Rectal smooth muscle tissue (tissue), 1 donor: ENCODE measurements around the gene ETV1.
"Not testable (repeated sequence)": the region's sequence is repeated elsewhere in the genome, so short reads cannot be mapped to it uniquely, and the experiment has no call there.

Experiments
- H3K27ac ChIP-seq: one replicate; pipeline ENCODE4 v1.7.0; 2013; ENCODE audit warnings: low read depth, low read length, inconsistent platforms
- H3K27me3 ChIP-seq: one replicate; pipeline ENCODE4 v1.7.0; 2013; ENCODE audit warnings: low read length; ENCODE audit not compliant: control insufficient read depth, insufficient read depth
- H3K36me3 ChIP-seq: one replicate; pipeline ENCODE4 v1.7.0; 2013; ENCODE audit warnings: low read length; ENCODE audit not compliant: control insufficient read depth, insufficient read depth
- H3K4me1 ChIP-seq: one replicate; pipeline ENCODE4 v1.7.0; 2013; ENCODE audit warnings: low read length; ENCODE audit not compliant: control insufficient read depth, insufficient read depth
- H3K4me3 ChIP-seq: one replicate; pipeline ENCODE4 v1.7.0; 2013; ENCODE audit warnings: low read length
- H3K9ac ChIP-seq: one replicate; pipeline ENCODE4 v1.7.0; 2013; ENCODE audit warnings: low read length

Gene ETV1

GRCh38 chr7:13948019-13948801 is 41.3 kb downstream of the ETV1 start:
- H3K27ac ChIP-seq, result no peak overlapping the region
- no peaks in the 10 kb centered on the region for H3K36me3 ChIP-seq
- H3K4me1 ChIP-seq, result no peaks in the 10 kb centered on the region
- no peak overlapping the region for H3K9ac ChIP-seq
- H3K27me3 ChIP-seq, result no peaks in the 10 kb centered on the region
- H3K4me3 ChIP-seq, result no peak overlapping the region

GRCh38 chr7:13947535-13947934 is 41.9 kb downstream of the ETV1 start:
- no peak overlapping the region for H3K9ac ChIP-seq
- H3K36me3 ChIP-seq, result no peaks in the 10 kb centered on the region
- H3K27me3 ChIP-seq, result no peaks in the 10 kb centered on the region
- H3K27ac ChIP-seq, result no peak overlapping the region
- H3K4me1 ChIP-seq, result no peaks in the 10 kb centered on the region
- H3K4me3 ChIP-seq, result no peak overlapping the region

GRCh38 chr7:13946181-13946580 is 43.3 kb downstream of the ETV1 start:
- no peak overlapping the region for H3K27ac ChIP-seq
- H3K9ac ChIP-seq, result no peak overlapping the region
- H3K27me3 ChIP-seq, result no peaks in the 10 kb centered on the region
- H3K4me1 ChIP-seq, result no peaks in the 10 kb centered on the region
- H3K36me3 ChIP-seq, result no peaks in the 10 kb centered on the region
- H3K4me3 ChIP-seq, result no peak overlapping the region

DNA sequence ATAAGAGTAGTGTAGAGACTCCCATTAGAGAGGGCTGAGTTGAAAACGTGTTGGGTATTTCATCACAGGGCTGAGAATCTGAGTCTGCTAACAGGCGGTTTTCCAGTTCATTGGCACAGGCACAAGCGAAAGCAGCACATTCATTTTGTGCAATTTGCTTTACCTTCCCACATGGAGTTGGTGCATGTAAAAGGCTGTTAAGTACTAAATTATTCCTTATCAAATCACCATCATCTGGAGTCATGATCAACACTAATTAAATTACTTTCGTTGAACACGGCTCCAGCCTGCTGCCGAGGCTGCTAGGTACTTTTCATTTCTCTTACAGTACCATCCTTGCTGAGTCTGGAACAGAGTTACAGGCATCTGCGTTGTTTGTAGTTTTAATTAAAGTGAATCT is 43.8 kb downstream of the ETV1 start:
- H3K27ac ChIP-seq, result no peak overlapping the region
- H3K27me3 ChIP-seq, result no peaks in the 10 kb centered on the region
- H3K4me1 ChIP-seq, result no peaks in the 10 kb centered on the region
- no peak overlapping the region for H3K4me3 ChIP-seq
- H3K9ac ChIP-seq, result no peak overlapping the region
- no peaks in the 10 kb centered on the region for H3K36me3 ChIP-seq

DNA sequence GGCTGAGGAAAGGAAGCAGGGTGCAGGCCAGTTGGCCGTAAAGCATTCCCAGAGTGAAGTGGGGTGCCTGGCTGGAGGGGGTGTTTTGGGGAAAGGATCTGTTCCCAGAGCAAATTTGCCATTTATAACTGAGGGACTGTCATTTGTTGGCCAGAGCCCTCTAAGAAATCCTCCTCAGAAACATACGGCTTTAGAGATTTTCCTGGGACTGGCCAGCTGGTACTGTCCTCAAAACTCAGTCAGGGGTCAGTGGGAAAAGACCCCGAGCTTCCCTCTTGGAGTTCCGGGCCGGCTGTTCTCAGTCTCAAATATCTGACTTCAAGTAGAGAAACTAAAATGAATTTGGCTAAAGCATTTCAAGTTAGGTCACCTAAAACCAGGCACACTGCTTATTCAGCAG is 55.9 kb downstream of the ETV1 start:
- H3K4me1 ChIP-seq, result no peaks in the 10 kb centered on the region
- no peaks in the 10 kb centered on the region for H3K36me3 ChIP-seq
- H3K4me3 ChIP-seq, result no peak overlapping the region
- no peak overlapping the region for H3K9ac ChIP-seq
- H3K27me3 ChIP-seq, result no peaks in the 10 kb centered on the region
- H3K27ac ChIP-seq, result no peak overlapping the region

GRCh38 chr7:13933091-13933490 is 56.4 kb downstream of the ETV1 start:
- Histone ChIP-seq H3K9ac (no peak overlapping the region), H3K4me1 (no peaks in the 10 kb centered on the region), H3K4me3 (no peak overlapping the region), H3K36me3 (no peaks in the 10 kb centered on the region), H3K27ac (no peak overlapping the region), H3K27me3 (no peaks in the 10 kb centered on the region)

DNA sequence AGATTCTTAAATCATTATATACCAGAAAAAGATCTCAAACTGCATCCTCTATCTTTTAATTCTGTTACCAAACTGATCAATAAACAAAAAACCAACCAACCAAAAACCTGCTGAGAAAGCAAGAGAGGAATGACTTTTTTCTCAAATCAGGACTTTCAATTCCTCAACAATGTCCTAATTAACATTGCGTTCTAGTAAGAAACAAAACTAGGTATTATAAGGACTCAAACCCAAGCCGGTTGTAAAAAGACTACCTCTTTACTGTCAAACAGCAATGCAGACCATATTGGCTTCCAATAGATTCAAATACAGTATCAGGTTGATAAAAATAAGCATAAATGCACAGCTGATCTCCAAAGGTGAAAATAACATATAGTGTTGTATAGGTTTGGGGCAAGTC is 57.3 kb downstream of the ETV1 start:
- H3K4me3 ChIP-seq, result no peak overlapping the region
- H3K27ac ChIP-seq, result no peak overlapping the region
- no peaks in the 10 kb centered on the region for H3K4me1 ChIP-seq
- no peaks in the 10 kb centered on the region for H3K27me3 ChIP-seq
- H3K9ac ChIP-seq, result no peak overlapping the region
- H3K36me3 ChIP-seq, result no peaks in the 10 kb centered on the region

DNA sequence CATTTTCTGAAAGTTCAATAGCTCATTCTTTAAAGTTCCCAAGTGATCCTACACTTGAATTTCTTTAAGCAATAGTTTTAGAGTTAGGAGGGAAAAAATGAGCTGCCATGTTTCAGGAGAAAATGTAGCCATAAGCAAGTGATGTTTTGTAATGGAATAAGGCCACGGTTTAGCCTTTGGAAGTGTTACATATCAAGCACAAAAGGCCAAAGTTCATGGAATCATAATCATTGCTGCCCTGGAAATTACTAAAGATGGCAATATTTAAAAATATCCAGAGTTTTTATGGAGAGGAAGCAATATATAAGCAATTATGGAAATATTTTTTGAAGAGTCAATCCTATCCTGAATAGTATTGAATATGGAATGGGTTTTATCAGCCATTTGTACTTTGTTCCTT is 68.4 kb downstream of the ETV1 start:
- H3K36me3 ChIP-seq, result no peaks in the 10 kb centered on the region
- H3K27me3 ChIP-seq, result no peaks in the 10 kb centered on the region
- H3K27ac ChIP-seq, result no peak overlapping the region
- no peaks in the 10 kb centered on the region for H3K4me1 ChIP-seq
- no peak overlapping the region for H3K9ac ChIP-seq
- no peak overlapping the region for H3K4me3 ChIP-seq

GRCh38 chr7:13920053-13920697 is 69.3 kb downstream of the ETV1 start:
- no peak overlapping the region for H3K4me3 ChIP-seq
- no peak overlapping the region for H3K27ac ChIP-seq
- no peaks in the 10 kb centered on the region for H3K36me3 ChIP-seq
- no peaks in the 10 kb centered on the region for H3K27me3 ChIP-seq
- H3K4me1 ChIP-seq, result no peaks in the 10 kb centered on the region
- H3K9ac ChIP-seq, result no peak overlapping the region

DNA sequence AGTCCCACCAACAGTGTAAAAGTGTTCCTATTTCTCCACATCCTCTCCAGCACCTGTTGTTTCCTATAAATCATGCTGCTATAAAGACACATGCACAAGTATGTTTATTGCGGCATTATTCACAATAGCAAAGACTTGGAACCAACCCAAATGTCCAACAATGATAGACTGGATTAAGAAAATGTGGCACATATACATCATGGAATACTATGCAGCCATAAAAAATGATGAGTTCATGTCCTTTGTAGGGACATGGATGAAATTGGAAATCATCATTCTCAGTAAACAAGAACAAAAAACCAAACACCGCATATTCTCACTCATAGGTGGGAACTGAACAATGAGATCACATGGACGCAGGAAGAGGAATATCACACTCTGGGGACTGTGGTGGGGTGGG is 71.1 kb downstream of the ETV1 start:
- not testable (repeated sequence) for H3K4me3 ChIP-seq, H3K4me1 ChIP-seq, H3K36me3 ChIP-seq, H3K27ac ChIP-seq, H3K9ac ChIP-seq, H3K27me3 ChIP-seq

DNA sequence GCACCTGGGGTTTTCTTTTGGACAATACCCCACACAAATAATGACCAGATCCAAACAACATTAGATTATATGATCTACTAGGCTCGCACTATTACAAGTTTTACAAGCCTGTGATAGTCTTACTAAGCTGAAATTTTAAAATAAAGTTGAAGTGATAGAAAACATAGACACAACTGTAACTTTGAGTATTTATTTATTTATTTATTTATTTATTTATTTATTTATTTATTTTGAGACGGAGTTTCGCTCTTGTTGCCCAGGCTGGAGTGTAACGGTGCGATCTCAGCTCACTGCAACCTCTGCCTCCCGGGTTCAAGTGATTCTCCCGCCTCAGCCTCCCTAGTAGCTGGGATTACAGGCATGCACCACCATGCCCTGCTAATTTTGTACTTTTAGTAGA is 72.4 kb downstream of the ETV1 start:
- not testable (repeated sequence) for H3K9ac ChIP-seq, H3K27ac ChIP-seq, H3K4me3 ChIP-seq, H3K4me1 ChIP-seq, H3K36me3 ChIP-seq, H3K27me3 ChIP-seq

DNA sequence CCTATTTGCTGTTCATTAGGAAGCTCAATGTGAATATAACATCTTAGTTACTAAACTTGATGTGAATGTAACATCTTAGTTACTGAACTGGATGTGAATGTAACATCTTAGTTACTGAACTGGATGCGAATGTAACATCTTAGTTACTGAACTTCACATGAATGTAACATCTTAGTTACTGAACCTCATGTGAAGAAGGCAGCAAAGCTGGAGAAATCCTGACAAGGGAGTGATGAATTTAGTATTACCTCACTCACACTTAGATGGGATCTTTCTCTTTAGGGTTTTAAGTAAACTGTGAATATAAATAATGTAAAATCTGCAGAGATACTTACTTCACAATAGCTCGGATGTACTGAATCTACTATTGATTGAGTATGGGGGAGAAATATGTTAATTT is 73.6 kb downstream of the ETV1 start:
- H3K27me3 ChIP-seq, result no peaks in the 10 kb centered on the region
- no peak overlapping the region for H3K4me3 ChIP-seq
- no peaks in the 10 kb centered on the region for H3K36me3 ChIP-seq
- no peak overlapping the region for H3K9ac ChIP-seq
- H3K4me1 ChIP-seq, result no peaks in the 10 kb centered on the region
- H3K27ac ChIP-seq, result no peak overlapping the region

DNA sequence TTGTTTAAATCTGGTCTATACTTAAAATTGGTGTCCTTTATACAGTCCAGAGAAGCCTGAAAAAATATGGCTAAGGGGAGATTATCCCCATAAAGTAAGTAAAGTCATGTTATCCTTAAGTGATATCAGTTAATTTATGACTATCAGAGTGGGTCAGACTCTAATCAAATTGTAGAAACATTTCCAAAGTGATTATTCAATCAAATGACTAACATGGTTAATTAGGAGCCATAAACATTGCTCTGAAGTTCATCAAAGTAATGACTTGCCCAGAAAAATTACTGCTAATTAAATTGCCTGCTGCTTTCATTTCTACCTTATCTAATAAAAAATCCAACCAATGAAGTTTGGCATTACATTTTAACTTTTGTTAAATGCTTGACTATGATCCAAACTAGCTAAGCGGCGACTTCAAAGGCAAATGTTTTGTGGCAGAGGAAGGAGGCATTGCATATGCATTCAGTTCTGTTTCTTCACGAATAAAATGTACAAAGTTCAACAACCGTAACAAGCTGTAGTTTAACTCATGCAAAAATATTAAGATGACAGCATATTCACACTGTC is 76.7 kb downstream of the ETV1 start:
- H3K9ac ChIP-seq, result no peak overlapping the region
- H3K36me3 ChIP-seq, result no peaks in the 10 kb centered on the region
- H3K4me1 ChIP-seq, result no peaks in the 10 kb centered on the region
- H3K4me3 ChIP-seq, result no peak overlapping the region
- H3K27me3 ChIP-seq, result no peaks in the 10 kb centered on the region
- no peak overlapping the region for H3K27ac ChIP-seq
